ENCODE measurements around the gene CLMN.

CLMN gene

DNA sequence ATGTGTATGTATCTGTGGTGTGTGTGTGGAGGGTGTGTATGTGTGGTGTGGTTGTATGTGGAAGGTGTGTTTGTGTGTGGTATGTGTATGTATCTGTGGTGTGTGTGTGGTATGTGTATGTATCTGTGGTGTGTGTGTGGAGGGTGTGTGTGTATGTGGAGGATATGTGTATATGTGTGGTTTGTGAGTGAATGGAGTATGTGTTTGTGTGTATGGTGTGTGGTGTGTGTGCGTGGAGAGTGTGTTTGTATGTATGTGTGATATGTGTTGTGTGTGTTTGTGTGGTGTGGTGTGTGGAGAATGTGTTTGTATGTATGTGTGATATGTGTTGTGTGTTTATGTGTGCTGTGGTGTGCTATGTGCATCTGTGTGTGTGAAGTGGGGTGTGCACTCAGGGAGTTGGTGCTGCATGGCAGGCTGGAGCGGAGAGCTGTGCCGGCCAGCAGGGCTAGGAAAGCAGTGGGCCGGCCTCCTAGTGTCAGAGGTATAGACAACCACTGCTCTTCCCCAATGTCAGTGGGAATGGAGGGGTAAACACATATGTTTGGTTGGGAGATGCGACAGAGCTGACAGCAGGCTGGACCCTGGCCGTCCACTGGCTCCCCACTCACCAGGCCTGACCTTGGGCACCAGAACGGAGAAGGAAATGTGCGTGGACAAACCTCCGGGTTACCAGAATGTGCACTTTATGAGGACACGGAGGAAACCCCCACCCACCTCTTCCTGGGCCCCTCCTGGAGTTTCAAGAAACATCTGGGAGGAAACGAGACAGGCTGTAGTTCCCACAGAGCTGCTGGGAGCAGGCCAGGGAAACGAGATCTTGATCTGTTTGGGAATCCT lies 60.7 kb downstream of the CLMN start:
- no peak for DNase-seq

DNA sequence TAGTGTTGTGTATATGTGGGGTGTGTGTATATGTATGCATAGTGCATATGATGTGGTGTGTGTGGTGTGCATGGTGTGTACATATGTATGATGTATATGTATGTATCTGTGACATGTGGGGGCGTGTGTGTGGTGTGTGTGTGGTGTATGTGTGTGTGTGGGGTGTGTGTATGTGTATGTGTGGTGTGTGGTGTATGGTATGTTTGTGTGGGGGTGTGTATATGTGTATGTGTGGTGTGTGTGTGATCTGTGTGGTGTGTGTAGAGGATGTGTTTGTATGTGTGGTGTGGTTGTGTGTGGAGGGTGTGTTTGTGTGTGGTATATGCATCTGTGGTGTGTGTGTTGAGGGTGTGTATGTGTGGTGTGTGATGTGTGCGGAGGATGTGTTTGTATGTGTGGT lies 61.6 kb downstream of the CLMN start:
- DNase-seq, result no peak

DNA sequence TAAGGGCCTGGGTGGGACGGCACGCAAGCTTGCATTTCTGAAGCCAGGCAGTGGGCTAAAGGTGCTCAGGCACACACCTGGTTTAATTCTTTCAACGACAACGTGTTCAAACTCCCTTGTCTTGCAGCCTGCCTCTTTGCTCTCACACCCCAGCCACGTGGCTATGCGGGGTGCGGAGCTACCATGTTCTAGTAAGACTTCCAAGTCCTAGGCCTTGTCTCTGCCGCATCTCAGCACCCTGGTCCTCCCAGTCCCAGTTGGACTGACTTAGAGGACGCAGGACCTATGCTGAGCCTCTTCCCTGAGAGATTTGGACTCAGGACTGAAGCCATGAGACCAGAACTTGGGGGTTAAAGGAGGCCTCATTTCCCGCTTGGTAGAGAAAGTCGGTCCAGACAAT lies 62.2 kb downstream of the CLMN start:
- no peak for DNase-seq

DNA sequence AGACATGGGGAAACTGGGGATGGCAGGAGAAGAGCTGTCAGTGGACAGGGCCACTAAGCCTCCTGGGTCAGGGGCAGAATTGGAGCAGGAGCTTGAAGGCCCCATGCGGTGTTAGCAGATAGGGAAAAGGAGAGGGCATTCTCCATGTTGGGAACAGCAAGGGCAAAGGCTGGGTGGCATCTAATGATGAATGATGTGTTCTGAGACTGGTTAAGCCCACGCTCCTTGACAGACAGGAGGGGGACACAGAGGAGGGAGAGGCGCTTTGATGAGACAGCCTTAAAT lies 63.0 kb downstream of the CLMN start:
- no peak for DNase-seq

DNA sequence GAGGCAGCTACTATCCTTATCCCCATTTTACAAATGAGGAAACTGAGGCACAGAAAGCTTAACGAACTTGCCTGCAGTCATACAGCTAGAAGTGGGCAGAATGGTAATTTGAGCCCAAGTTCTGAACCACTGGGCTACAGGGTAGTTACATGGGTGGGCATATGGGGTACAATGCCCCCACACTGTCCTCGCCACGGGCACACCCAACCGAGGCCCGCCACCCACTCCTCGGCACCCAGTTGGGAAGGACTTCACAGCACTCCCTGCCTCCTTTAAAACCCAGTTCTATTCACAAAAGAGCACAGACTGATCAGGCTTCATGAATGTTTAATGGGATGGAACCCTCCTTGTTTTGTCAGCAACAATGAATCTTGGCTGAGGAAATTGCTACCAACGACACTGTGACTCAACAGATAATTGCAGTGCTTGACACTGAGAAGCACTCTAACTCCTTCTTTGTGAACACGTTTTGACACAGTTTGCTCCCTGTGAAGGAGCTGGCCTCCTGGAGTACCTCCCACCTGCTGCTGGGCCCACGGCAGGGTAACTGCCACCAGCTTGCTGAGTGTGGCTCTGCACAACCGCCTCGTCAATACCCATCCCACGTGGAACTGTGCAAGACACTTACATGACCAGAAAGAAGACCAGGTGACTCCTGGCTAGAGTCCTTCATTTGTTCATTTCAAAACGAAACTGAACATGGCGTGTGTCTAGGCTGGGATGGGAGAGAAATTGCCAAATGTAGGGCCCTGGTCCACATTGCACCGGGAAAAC lies 63.5 kb downstream of the CLMN start:
- no peak for DNase-seq

DNA sequence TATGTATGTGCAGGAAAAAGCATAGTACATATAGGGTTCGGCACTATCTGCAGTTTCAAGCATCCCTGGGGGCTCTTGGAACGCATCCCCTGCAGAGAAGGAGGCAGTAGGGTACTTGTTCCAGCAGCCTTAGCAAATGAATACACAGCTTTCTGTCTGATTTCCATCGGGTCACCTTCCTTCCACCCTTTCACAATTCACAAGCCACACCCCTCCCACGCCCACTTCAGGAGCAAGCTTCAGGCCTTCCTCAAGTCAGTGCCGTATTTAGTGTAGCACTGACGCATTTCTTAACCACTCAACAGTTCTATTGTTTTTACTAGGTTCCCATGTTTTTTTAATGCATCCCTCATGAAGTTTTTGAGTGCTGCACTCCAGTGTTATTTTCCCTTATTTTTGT lies 64.2 kb downstream of the CLMN start:
- DNase-seq, result no peak

DNA sequence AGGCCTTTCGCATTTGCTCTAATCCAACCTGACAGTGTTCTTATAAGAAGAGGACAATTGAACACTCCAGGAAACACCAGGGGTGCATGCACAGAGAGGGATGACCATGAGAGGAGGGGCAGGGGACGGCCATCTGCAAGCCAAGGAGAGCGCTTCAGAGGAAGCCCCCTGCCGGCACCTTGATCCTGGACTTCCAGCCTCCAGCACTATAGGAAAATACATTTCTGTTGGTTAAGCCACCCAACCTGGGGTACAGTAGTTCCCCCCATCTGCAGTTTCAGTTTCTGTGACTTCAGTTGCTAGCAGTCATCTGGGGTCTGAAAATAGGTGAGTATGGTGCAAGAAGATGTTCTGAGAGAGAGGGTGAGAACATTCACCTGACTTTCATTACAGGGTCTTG lies 64.7 kb downstream of the CLMN start:
- DNase-seq, result no peak

DNA sequence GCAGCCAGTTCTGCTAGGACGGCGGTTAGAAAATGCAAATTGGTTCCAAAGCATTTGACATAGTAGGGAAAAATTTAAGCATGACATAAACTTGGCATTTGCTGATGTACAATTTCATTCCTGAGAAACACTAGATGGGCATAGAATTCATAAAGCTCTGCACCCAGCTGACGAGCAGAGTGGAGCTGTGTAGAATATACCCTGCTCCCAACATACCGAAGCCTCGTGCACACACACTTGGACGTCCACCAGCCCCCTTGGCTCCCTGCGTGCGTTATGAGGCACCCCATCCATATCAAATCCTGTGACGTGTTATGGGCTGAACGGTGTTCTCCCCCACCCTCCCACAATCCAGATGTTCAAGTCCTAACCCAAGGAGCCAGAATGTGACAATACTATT lies 65.4 kb downstream of the CLMN start:
- DNase-seq, result no peak

DNA sequence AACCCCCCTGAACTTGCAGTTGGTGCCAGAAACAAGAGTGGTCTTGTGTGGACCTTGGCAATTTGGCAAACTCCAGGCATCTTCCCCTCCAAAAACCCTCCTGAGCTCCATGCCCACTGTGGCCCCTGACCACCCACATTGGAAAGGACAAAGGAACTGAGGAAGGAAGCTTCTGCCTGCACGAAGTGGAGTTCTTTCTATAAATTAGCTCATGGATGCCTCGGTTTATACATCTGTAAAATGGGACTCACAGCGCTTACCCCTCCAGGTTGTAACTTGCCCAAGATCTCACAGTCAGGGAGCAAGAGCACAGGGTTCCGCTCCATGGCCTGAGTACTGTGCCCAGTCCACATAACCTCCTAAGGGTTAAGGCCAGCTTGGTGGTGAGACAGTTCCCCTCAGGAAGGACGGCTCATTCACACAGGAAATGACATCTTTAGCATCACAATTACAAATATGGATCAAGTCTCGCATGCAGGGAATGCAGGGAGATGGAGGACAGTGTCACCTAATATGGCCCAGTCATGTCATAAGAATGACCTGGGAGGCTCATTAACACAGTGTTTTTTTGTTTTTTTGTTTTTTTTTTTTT lies 66.6 kb downstream of the CLMN start:
- DNase-seq, result no peak

DNA sequence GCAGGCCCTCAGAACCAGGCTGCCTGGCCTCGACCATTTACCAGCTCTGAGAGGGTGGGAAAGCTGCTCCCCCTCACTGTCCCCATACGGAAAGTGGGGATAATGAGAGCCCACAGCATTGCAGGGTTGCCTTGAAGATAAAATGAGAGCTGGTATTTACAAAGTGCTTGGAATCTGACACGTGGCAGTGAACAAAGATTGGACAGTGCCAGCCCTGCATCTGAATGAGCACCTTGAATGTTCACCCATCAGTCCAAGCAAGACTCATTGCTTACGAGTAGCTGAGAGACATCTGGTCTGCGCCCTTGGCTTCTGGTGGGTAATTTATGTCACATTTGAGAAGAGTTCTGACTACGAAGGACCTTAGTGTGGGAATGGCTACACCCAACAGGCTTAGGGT lies 67.5 kb downstream of the CLMN start:
- no peak for DNase-seq

DNA sequence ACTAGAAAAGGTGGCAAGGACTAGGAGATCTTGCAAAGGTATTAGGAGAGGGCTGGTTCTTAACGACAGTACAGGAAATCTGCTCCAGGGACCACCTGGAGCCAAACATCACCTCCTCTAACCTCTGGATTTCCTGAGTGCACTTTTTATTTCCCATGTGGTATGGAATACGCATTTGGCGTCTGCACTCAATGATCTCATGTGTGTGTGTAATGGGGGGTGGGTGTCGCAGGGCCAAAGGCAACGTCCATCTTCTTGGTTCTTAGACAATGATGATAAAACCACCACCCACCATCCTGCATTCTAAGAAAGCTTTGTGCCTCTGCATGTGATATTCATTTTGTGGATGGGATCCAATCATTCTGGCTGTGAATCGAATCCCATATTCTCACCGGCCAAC lies 68.8 kb downstream of the CLMN start:
- no peak for DNase-seq

DNA sequence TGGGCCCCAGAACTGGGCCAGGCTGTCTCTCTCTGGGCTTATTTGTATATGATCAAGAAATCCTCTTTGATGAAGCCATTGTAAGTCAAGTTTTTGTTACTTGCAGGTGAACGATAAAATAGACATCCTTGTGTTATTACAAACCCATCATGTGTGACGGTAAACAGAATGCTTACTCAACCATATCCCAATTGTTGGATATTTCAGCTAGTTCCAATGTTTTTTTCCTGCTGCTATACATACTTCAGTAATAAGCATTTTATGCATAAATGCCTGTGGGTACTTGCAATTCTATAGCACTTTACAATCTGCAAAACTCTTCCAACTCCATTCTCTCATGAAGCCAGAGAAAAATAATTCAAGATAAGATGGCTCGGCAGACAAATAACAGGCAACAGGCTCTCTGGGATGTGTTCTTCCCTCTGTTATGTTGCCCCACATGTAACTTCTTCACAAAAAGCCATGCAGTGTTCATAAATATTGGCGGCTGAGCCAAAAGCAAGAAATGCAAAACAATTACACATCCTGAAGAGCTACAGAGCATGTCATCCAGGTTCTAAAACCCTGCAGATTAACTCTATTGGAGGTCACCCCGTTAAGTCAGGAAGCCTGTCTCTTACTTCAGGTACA lies 69.5 kb downstream of the CLMN start:
- no peak for DNase-seq

DNA sequence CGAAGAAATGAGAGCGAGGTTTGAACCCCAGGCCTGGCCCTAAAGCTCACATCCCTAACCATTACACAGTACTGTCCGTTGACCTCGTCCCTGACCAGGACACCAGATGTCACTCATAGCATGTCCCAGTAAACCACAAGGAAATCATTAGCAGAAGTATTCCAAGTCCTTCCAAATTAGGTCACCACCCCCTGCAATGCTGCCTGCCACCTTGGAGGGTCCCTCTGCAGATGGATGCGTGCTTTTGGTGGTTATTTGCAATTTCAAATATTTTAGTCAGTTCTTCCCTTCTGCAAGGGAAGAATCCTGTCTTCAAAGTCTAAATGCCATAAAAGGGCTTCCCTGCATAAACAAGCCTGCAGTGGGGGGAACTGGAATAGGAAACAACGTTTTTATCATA lies 71.3 kb downstream of the CLMN start:
- no peak for DNase-seq

DNA sequence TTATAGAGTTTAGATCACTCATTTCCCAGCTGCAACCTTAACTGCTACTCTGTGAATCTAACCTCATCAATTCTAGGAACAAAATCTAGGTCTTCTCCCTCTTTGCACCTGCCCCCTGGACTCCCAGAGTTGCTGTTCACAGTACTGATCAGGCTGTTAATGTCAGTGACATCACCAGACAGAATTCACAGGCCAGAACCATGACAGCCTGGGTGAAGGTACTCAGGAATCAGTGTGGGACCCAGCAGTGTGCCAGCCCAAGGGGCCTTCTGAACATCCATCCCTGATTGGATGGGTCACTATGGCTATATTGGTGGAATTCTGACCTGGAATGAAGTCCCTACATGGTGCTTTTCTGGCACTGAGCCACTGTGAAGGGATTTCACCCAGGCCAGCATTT lies 72.8 kb downstream of the CLMN start:
- no peak for DNase-seq

DNA sequence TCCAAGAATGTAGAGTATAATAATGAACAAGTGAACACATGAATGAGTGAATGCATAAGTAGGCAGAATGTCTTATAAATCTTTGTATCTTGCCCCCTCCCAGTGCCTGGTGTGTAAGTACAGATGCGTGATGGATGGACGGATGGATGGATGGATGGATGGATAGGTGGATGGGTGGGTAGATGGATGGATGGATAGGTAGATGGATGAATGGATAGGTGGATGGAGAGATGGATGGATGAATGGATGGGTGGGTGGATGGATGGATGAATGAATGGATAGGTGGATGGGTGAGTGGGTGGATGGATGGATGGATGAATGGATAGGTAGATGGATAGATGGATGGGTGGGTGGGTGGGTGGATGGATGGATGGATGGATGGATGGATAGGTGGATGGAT lies 74.4 kb downstream of the CLMN start:
- DNase-seq, result no peak

DNA sequence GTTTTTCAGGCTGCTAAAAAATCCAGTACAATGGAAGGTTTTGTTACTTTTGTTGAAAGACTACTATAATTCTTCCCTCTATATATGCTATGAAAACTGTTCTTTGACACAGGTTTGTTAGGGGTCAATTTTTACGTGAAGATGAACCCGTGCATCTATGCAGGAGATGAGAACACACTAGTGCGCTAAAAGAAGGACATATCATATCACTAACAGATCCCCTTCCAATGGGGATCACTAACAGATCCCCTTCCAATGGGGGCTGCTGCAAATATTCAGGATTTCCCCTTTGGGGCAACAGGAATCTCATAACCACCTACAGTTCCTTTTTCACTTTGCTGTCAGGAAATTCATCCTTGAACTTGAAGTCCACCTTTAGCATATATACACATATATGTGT lies 75.1 kb downstream of the CLMN start:
- no peak for DNase-seq

DNA sequence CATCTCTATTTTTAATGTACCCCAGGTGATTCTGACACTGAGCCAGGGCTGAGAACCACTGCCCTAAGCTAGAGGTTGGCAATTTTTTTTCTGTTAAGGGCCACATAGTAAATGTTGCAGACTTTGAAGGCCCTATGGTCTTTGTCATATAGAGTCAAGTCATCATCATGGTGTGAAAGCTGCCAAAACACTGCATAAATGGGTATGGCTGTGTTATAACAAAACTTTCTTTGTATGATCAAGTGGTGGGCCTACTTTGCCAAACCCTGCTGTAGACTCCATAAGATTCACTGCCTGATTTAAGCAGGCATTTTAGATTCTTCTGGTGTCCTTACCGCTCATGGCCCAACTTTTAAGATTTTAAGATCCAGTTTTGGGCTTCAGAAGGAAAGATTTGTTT lies 76.8 kb downstream of the CLMN start:
- DNase-seq, result no peak

DNA sequence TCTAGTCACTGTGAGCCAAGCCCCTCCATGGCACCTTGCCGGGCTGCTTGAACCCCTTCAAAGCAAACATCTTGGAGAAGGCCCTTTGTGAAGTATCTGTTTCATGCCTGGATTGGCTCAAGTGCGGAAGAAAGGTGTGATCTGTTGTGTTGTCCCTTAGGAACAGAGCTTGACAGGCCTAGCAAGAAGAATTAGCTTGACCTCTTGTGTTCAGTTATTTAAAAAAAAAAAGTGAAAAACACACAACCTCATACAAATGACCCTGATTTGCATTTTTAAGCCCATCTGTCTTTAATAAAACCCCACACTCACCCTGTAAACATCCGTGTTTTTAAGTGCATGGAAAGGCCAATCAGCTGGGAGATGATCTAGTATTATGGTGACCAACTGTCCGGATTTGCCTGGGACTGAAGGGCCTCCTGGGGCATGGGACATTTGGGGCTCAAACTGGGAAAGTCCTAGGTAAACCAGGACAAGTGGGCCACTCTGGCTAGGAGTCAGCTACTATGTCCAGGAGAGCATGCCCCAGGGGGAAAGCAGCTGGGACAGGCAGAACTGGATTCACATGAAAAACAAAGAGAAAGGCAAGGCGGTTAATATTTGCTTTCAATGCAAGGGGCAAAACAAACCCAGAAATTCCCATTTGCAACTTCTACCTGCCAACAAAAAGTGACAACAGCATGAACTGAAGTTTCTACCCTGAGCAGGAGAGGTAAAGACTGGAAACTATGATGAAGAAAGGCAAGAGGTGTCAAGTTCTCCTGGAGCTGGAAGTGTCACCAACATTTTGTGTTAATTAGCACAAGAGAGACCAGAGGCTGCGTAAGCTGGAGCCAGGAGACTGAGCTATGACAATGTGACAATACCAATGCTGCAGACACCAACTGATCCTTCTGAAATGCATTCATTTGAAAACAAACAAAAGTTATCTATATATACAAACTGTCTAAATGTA lies 78.6 kb downstream of the CLMN start:
- DNase-seq, result no peak

DNA sequence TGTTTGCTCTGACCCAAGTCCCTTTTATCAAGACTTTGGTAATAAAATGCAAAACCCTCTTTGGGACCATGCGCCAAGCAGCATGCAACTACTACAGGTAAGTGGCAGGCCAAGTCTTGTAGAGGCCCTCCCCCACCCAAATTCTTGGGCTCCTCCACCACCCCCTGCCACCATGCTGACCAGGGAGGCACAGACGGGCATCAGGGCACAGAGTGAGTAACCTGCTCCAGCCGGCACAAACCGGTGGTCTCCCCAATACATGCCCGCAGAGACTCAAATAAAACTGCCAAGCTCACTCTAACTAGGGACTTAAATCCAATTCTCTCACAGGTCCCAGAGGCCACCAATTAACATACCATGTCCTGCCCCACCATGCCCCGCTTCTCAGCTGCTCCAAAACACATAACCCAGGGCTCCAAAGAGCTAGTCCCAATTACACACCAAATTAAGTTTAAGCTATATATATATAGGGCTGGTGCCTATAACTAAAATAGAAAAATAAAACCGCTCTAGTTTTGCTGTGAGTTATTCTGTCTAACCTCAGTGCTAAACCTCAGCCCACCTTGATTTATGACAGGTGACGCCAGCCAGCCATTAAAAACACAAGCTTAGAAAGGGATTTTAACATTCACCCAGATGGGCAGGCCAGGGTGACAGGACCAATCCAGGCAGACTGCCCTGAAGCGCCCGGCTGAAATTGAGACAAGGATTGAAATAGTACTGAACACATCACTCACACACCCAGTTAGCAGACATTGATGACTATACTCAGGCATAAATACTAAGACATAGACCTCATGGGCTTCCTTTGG lies 81.0 kb downstream of the CLMN start:
- DNase-seq, result no peak

DNA sequence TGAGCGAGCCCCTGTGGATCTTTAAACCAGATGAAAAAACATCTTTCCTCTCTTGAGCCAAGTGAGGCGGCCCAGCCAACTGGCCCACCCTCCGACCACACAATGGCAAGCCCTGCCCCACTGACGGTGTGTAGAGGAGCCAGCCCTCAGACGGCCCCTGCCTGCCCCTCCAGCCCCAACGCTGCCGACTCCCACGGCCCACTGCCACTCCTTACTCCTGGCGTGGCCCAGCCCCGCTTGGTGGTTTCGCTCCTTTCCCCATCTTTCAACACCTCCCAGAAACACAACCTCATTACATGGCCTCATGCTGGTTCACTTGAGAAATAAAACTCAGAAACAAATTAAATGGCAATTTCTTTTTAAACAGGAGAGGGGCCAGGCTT lies 81.8 kb downstream of the CLMN start:
- DNase-seq, result no peak

DNA sequence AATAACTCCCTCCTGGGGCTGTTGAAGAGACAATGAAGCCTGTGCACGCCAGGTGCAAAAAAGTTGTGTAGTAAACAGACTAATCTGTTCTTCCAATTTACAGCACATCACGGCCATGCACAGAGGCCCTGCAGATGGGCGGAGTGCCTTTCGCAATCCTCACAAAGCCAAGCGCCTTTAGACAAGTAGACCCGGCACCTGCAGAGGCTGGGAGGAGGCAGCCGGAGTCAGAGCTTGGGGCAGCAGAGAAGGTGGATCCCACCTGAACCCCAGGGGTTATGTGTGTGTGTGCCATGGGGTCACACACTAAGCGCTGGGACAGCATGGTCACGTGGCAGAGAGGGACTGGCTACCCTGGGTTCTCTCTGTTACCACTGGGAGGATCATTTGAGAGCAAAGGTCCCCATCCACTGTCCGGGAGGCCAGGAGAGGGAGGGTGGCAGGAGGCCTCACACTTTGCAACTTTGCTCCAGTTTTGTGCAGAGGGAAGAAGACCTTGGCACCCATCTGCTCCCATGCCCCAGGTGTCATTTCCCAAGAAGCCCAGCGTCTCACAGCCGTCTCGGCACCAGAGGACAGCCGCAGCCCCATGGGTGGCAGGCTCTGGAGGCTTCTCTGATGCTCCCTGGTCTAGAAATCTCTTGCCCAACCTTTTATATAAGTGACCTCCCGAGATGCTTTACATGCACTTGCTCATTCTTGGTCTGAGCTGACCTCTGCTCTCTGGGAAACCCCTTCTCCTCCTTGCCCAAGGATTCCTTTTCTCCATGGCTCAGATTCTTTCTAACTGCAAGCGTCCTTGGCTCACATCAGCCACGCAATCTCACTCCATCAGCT lies 82.4 kb downstream of the CLMN start:
- DNase-seq, result no peak

Measured in SHP77 (cell line).